HG02623 (cell line): Measurements from ENCODE around the gene ZNF106.
A peak's percentile ranks its signal among the peaks of the same experiment; 100 is the strongest.

Source experiments
- ATAC-seq: cut with Tn5 transposase; IDR thresholded peaks from one replicate; pipeline ENCODE4 v1.9.1; 2021; ENCODE audit warnings: moderate library complexity; ENCODE audit not compliant: unreplicated experiment

Gene ZNF106

GRCh38 chr15:42482701-42483100 lies 8.2 kb downstream of the ZNF106 start:
- ATAC-seq = no peak

- ATAC-seq = no peak
Observed at GRCh38 chr15:42474827-42475226, 16.1 kb downstream of the ZNF106 start.

- ATAC-seq = no peak
Observed at GRCh38 chr15:42471002-42471401, 19.9 kb downstream of the ZNF106 start.

- ATAC-seq = no peak
Observed at GRCh38 chr15:42465520-42466259, 25.3 kb downstream of the ZNF106 start.

DNA sequence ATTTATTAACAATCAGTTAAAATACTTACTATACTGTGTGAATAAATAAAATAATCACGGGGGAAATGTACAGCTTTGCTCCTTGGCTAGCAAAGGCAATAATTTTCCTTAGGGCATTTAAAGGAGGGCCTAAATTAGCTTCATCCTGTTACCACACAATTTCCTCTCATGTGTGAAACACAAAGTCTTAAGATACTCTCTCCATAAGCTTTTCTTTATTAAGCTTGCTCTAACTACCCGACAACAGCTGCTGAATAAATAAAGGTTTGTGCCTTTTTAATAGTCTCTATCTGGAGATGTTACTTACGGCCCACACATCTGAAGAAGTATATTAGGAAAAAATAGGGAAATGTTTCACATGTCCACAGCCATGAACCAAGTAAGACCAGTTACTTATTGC lies 29.7 kb downstream of the ZNF106 start:
- no peak for ATAC-seq

- peak; percentile 75 for ATAC-seq
Observed at GRCh38 chr15:42457445-42458442, 33.2 kb downstream of the ZNF106 start.

GRCh38 chr15:42456971-42457370 lies 34.0 kb downstream of the ZNF106 start:
- ATAC-seq = no peak

GRCh38 chr15:42456531-42456930 lies 34.4 kb downstream of the ZNF106 start:
- ATAC-seq = no peak

GRCh38 chr15:42453826-42454225 lies 37.1 kb downstream of the ZNF106 start:
- no peak for ATAC-seq

DNA sequence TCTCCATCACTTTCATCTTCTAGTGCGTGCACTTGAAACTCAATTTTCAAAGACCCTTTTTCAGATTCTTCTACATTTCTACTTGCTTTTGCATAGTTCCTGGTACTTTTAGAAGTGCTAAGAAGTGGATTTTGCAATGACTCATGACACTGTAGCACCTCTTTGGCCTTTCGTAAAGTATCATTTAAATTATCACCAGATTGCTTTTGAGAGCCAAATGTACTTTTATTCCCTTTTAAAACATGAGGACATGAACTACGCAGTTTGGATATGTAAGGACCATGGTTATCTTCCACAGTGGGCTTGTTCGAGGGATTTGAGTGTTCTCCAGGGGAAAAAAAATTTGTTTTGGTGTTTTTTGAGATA lies 40.5 kb downstream of the ZNF106 start:
- no peak for ATAC-seq

DNA sequence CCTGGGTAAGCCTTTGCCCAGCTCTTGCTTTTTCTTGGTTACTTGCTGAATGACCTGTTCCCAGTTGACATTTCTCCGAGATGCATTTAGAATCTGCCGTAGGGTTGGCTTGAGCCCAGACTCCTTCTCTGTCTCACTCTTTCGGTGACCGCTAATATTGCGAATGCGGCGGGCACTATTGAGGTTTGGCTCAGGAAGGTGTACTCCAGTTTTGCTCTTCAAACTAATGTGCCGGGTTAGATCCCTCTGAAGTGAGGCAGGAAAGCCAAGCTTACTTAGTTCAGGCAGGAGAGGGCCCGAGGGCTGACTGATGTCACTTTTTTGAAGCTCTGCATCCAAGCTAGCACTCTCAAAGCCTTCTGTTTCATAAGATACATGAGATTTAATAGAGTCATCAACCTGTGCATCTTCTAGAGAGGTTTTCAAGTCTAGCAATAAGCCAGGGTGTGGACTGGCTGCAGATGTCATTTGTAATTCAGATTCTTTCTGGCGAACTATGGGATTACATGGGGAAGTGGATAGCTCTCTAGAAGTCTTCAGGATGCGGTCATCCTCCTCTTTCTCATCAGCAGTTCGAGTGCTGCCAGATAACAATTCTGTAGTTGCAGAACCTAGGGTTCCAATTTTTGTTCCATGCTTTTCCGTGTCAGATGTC lies 41.0 kb downstream of the ZNF106 start:
- ATAC-seq = no peak

- no peak for ATAC-seq
Observed at GRCh38 chr15:42448281-42448680, 42.7 kb downstream of the ZNF106 start.

DNA sequence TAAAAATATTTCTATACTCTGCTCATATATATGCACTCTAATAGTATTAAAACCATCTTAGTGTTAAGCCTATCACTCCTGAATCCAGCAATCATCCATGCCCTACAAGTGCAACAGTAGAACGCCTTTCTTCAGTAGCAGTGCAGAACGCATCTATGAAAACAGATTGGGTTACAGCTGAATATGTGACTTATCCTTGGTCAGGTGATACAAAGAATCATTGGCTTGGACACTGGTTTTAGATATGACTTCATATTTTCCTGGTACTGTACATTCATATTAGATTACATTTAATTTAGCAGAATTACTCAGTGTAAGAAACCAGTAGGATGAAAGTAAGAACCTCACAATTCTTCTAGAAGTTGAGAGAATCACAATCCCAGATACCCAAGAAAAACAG lies 43.3 kb downstream of the ZNF106 start:
- ATAC-seq = no peak

GRCh38 chr15:42445551-42445950 lies 45.4 kb downstream of the ZNF106 start:
- ATAC-seq = no peak

DNA sequence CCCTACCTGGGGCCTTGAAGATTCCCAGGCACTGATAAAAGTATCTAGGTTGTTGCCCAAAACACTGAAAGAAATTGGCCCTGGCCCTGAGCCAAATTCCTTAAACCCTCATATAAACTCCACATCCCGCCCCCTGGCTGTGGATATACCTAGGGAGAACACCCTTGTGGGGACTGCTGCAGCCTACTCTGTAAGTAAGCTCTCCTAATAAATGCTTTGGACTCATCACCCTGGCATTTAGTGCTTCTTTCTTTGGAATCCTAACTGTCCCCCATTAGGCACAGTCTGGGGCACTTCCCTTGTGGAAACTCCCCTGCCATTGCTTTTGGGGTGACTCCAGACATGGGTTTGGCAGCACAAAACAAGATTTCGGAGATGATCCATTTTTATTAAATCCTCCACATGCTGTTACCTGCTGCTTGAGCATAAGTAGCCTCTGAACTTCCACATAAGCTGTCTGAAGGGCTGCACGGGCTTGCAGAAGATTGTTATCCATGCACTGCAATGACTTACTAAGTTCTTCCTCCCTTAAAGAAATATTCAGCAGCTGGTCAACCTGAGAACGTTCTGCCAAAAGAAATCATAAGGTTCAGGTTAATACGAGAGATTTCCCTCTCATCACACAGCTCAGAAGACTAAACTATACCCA lies 46.4 kb downstream of the ZNF106 start:
- ATAC-seq = no peak

- ATAC-seq = no peak
Observed at GRCh38 chr15:42427429-42428223, 63.3 kb downstream of the ZNF106 start.

GRCh38 chr15:42421376-42421775 lies 69.6 kb downstream of the ZNF106 start:
- ATAC-seq = no peak

GRCh38 chr15:42419369-42419768 lies 71.6 kb downstream of the ZNF106 start:
- no peak for ATAC-seq

GRCh38 chr15:42413920-42414319 lies 77.0 kb downstream of the ZNF106 start:
- no peak for ATAC-seq

DNA sequence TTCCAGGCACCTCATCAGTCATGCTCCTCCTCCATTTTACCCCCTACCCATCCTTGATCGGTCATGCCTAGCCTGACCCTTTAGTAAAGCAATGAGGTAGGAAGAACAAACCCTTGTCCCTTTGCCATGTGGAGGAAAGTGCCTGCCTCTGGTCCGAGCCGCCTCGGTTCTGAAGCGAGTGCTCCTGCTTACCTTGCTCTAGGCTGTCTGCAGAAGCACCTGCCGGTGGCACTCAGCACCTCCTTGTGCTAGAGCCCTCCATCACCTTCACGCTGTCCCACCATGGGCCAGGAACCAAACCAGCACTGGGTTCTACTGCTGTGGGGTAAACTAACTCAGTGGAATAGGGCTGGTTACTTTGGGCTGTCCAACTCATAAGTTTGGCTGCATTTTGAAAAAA lies 79.1 kb downstream of the ZNF106 start:
- no peak for ATAC-seq
